Activated naive CD4-positive, alpha-beta T cell treated with anti-CD3 and anti-CD28 coated beads, Interleukin-2, amount 10 ng/mL, durations not matched to agents 7 days and 5 days (primary cell): Measurements from ENCODE around the gene MMADHC.

ENCODE experiments used
- CTCF ChIA-PET: fragments of 350-600 bp; sonication (Branson Sonifier 250); formaldehyde crosslinking; loops from one replicate; lab custom pipeline; 2021; ENCODE audit warnings: antibody characterized with exemption; lab: Charles Lee
- DNase-seq: peaks from one replicate; pipeline ENCODE4 v3.0.0-alpha.2; 2020
- H3K27ac Mint-ChIP-seq: one replicate; pipeline ENCODE4 v1.8.0; 2021; ENCODE audit warnings: mild to moderate bottlenecking, moderate library complexity, mixed read lengths
- H3K27me3 Mint-ChIP-seq: one replicate; pipeline ENCODE4 v1.8.0; 2021; ENCODE audit warnings: mild to moderate bottlenecking, mixed read lengths
- H3K36me3 Mint-ChIP-seq: one replicate; pipeline ENCODE4 v1.8.0; 2021; ENCODE audit warnings: mixed read lengths
- H3K4me1 Mint-ChIP-seq: one replicate; pipeline ENCODE4 v1.8.0; 2021; ENCODE audit warnings: mixed read lengths
- H3K4me3 Mint-ChIP-seq: one replicate; pipeline ENCODE4 v1.8.0; 2021; ENCODE audit warnings: mild to moderate bottlenecking, moderate library complexity, mixed read lengths
- H3K9me3 Mint-ChIP-seq: one replicate; pipeline ENCODE4 v1.8.0; 2021; ENCODE audit warnings: mixed read lengths

MMADHC gene

DNA sequence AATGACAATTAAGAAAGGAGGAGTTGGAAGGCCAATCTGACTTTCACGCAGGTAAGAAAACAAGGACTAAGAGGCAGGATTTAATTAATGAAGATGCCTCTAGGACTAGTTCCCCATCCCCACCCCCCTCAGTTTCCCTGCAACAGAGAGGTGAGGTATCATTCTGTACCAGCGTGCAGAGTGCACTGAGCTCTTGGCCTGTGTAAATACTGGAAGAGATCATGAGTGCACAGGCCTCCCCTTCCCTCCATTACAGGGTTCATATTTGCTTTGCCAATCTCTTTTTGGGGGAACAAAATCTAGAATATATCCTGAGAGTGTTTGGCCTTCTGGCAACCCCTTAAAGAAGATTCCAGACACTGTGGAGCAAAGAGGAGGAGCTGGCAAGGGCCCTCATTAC, 60.9 kb downstream of the MMADHC start:
- no peak for DNase-seq
- CTCF ChIA-PET: interaction anchor here (1.1 kb wide), 1 partner anchor 17 kb away, joined by 3 read pairs; no protein-coding TSS in a partner anchor
- H3K9me3 Mint-ChIP-seq: peaks cover 3% of the 10 kb centered on the region
- H3K27me3 Mint-ChIP-seq: peaks cover 10% of the 10 kb centered on the region
- no peaks in the 10 kb centered on the region for H3K36me3 Mint-ChIP-seq
- H3K4me1 Mint-ChIP-seq: no peaks in the 10 kb centered on the region
- H3K4me3 Mint-ChIP-seq: no peak overlapping the region
- no peak overlapping the region for H3K27ac Mint-ChIP-seq

GRCh38 chr2:149525323-149525722, 62.3 kb downstream of the MMADHC start:
- Mint-ChIP-seq H3K4me3 (no peak overlapping the region), H3K4me1 (no peaks in the 10 kb centered on the region), H3K36me3 (no peaks in the 10 kb centered on the region), H3K27ac (no peak overlapping the region), H3K27me3 (peaks cover 10% of the 10 kb centered on the region), H3K9me3 (peaks cover 3% of the 10 kb centered on the region)
- no peak for DNase-seq
- CTCF ChIA-PET: no interaction called here
